NCI-H187 treated with DMSO at 0.1 percent for 48 hours (cell line): ENCODE results near the gene FCN2.

ENCODE experiments used
- DNase-seq: peaks from one replicate; lab custom pipeline; 2025; lab: John Stamatoyannopoulos, UW

Gene FCN2

GRCh38 chr9:134933076-134933659 lies 52.6 kb downstream of the FCN2 start:
- DNase-seq = no peak

DNA sequence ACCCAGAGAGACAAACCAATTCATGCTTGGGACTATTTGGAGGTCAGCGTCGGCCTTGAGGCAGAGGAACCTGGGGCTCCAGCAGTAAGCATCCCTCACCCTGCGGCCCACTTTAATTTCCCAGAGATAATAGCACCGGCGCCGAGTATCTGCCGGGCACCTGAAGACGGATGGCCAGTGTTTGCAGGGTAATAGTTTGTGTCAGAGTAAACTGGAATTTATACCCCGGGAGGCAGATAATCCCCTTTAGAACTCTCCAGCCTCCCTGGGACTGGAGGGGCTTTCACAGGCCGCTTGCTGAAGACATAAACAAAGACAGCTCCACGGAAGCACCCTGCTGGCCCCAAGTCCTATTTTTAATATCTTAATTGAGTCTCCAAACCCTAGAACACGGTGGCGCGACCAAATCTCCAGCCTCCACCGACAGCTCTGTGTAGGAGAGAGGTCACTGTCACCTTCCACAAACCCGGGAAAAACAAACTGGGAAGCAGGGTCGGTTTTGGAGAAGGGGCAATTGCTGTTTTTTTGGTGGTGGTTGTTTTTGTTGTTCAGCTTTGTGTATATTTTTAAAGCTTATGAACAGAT lies 54.5 kb downstream of the FCN2 start:
- DNase-seq = no peak

- no peak for DNase-seq
Observed at GRCh38 chr9:134935701-134936345, 55.2 kb downstream of the FCN2 start.

DNA sequence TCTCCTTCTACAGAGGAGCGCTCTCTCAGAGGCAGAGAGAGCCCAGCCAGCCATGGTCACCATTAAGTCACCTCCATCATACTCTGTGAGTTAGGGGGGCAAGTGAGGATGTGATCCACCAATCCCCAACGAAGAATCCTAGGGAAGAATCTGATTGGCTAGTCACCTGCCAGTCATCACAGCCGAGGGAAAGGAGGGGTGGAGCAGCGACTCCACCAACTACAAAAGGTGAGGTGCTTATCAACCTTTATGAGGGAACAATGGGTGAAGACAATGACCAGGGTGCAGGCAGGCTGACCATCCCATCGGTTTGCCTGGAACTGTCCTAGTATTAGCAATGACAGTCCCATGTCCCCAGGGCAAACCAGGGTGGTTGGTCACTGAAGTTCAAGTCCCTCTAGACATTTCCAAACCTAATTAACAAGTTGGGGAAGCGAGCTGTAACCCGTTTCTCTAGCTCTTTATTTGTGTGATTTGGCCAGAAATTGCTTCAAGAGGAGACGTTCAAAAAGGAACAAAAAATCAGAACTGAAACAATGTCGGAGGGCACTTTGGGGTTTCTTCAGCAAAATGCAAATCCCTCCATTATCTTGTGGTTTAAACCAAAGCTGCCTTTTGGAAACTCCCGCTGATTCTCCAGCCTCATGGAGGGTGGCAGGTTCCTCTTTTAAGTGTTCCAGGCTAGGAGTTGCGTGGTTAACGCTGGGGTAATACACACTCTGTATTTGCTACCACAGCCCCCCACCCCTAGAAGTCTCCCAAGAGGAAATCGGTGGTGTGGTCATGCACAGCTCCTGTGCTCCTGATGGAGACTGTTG lies 55.9 kb downstream of the FCN2 start:
- no peak for DNase-seq
